Measurements from ENCODE around the gene SRD5A2.

SRD5A2 gene

GRCh38 chr2:31580321-31581117, at the start of gene SRD5A2:
Gene SRD5A2 (minus strand): TSS chr2:31580938. CDS start chr2:31580900, 38 bp downstream.
- Mint-ChIP-seq H3K4me1 (ENCODE audit: low read depth) (no peaks in the 10 kb centered on the region), H3K9me3 (no peaks in the 10 kb centered on the region), H3K4me3 (no peak within 1 kb of the TSS), H3K36me3 (ENCODE audit: low read depth) (no peaks in the 10 kb centered on the region), H3K27me3 (ENCODE audit: low read depth) (peaks cover 32% of the 10 kb centered on the region), H3K27ac (no peak within 1 kb of the TSS)
- no peak for DNase-seq (ENCODE audit: low spot score)

GRCh38 chr2:31606509-31606908, 25.8 kb upstream of the SRD5A2 start:
- no peaks in the 10 kb centered on the region for H3K4me1 Mint-ChIP-seq (ENCODE audit: low read depth)
- no peak overlapping the region for H3K4me3 Mint-ChIP-seq
- no peaks in the 10 kb centered on the region for H3K36me3 Mint-ChIP-seq (ENCODE audit: low read depth)
- H3K27ac Mint-ChIP-seq: no peak overlapping the region
- H3K27me3 Mint-ChIP-seq (ENCODE audit: low read depth): no peaks in the 10 kb centered on the region
- peaks cover 7% of the 10 kb centered on the region for H3K9me3 Mint-ChIP-seq
- DNase-seq (ENCODE audit: low spot score): no peak

GRCh38 chr2:31598694-31599093, 18.0 kb upstream of the SRD5A2 start:
- Mint-ChIP-seq H3K27ac (no peak overlapping the region), H3K4me3 (no peak overlapping the region), H3K36me3 (ENCODE audit: low read depth) (no peaks in the 10 kb centered on the region), H3K27me3 (ENCODE audit: low read depth) (no peaks in the 10 kb centered on the region), H3K9me3 (peaks cover 34% of the 10 kb centered on the region), H3K4me1 (ENCODE audit: low read depth) (no peaks in the 10 kb centered on the region)
- DNase-seq (ENCODE audit: low spot score): no peak

GRCh38 chr2:31586230-31586629, 5.5 kb upstream of the SRD5A2 start:
- H3K27me3 Mint-ChIP-seq (ENCODE audit: low read depth): peaks cover 16% of the 10 kb centered on the region
- no peaks in the 10 kb centered on the region for H3K9me3 Mint-ChIP-seq
- no peaks in the 10 kb centered on the region for H3K4me1 Mint-ChIP-seq (ENCODE audit: low read depth)
- H3K4me3 Mint-ChIP-seq: no peak overlapping the region
- H3K36me3 Mint-ChIP-seq (ENCODE audit: low read depth): no peaks in the 10 kb centered on the region
- no peak overlapping the region for H3K27ac Mint-ChIP-seq
- no peak for DNase-seq (ENCODE audit: low spot score)

GRCh38 chr2:31581124-31581795, 522 bp upstream of the SRD5A2 start:
- no peaks in the 10 kb centered on the region for H3K9me3 Mint-ChIP-seq
- H3K27me3 Mint-ChIP-seq (ENCODE audit: low read depth): peaks cover 32% of the 10 kb centered on the region
- no peak overlapping the region for H3K4me3 Mint-ChIP-seq
- DNase-seq (ENCODE audit: low spot score): no peak
- no peaks in the 10 kb centered on the region for H3K4me1 Mint-ChIP-seq (ENCODE audit: low read depth)
- H3K36me3 Mint-ChIP-seq (ENCODE audit: low read depth): no peaks in the 10 kb centered on the region
- H3K27ac Mint-ChIP-seq: no peak overlapping the region

- no peaks in the 10 kb centered on the region for H3K4me1 Mint-ChIP-seq (ENCODE audit: low read depth)
- peaks cover 32% of the 10 kb centered on the region for H3K27me3 Mint-ChIP-seq (ENCODE audit: low read depth)
- no peak for DNase-seq (ENCODE audit: low spot score)
- no peaks in the 10 kb centered on the region for H3K9me3 Mint-ChIP-seq
- no peak overlapping the region for H3K4me3 Mint-ChIP-seq
- no peaks in the 10 kb centered on the region for H3K36me3 Mint-ChIP-seq (ENCODE audit: low read depth)
- no peak overlapping the region for H3K27ac Mint-ChIP-seq
These were observed 780 bp downstream of the SRD5A2 start for GRCh38 chr2:31579996-31580320.

- Mint-ChIP-seq H3K4me3 (no peak overlapping the region), H3K4me1 (ENCODE audit: low read depth) (no peaks in the 10 kb centered on the region), H3K27ac (no peak overlapping the region), H3K9me3 (no peaks in the 10 kb centered on the region), H3K36me3 (ENCODE audit: low read depth) (no peaks in the 10 kb centered on the region), H3K27me3 (ENCODE audit: low read depth) (peaks cover 32% of the 10 kb centered on the region)
- DNase-seq (ENCODE audit: low spot score): no peak
These were observed 2.4 kb downstream of the SRD5A2 start for GRCh38 chr2:31578316-31578715.

- H3K27me3 Mint-ChIP-seq (ENCODE audit: low read depth): peaks cover 25% of the 10 kb centered on the region
- no peaks in the 10 kb centered on the region for H3K4me1 Mint-ChIP-seq (ENCODE audit: low read depth)
- H3K4me3 Mint-ChIP-seq: no peak overlapping the region
- H3K36me3 Mint-ChIP-seq (ENCODE audit: low read depth): no peaks in the 10 kb centered on the region
- H3K27ac Mint-ChIP-seq: no peak overlapping the region
- DNase-seq (ENCODE audit: low spot score): no peak
- peaks cover 4% of the 10 kb centered on the region for H3K9me3 Mint-ChIP-seq
These were observed 3.6 kb downstream of the SRD5A2 start for GRCh38 chr2:31577143-31577542.

- Mint-ChIP-seq H3K4me3 (no peak overlapping the region), H3K4me1 (ENCODE audit: low read depth) (no peaks in the 10 kb centered on the region), H3K27me3 (ENCODE audit: low read depth) (no peaks in the 10 kb centered on the region)
These were observed 12.0 kb downstream of the SRD5A2 start for GRCh38 chr2:31568585-31569201.

GRCh38 chr2:31567679-31568078, 13.1 kb downstream of the SRD5A2 start:
- Mint-ChIP-seq H3K4me3 (no peak overlapping the region), H3K27me3 (ENCODE audit: low read depth) (no peaks in the 10 kb centered on the region), H3K9me3 (peaks cover 14% of the 10 kb centered on the region), H3K27ac (no peak overlapping the region), H3K36me3 (ENCODE audit: low read depth) (no peaks in the 10 kb centered on the region), H3K4me1 (ENCODE audit: low read depth) (no peaks in the 10 kb centered on the region)
- no peak for DNase-seq (ENCODE audit: low spot score)

More at GRCh38 chr2:31568585-31569201, 12.0 kb downstream of the SRD5A2 start:
- DNase-seq (ENCODE audit: low spot score): no peak
- Mint-ChIP-seq H3K27ac (no peak overlapping the region), H3K9me3 (peaks cover 14% of the 10 kb centered on the region), H3K36me3 (ENCODE audit: low read depth) (no peaks in the 10 kb centered on the region)

- Mint-ChIP-seq H3K4me1 (ENCODE audit: low read depth) (no peaks in the 10 kb centered on the region), H3K27me3 (ENCODE audit: low read depth) (no peaks in the 10 kb centered on the region), H3K27ac (no peak overlapping the region), H3K4me3 (no peak overlapping the region), H3K9me3 (no peaks in the 10 kb centered on the region), H3K36me3 (ENCODE audit: low read depth) (no peaks in the 10 kb centered on the region)
- no peak for DNase-seq (ENCODE audit: low spot score)
These were observed 17.4 kb downstream of the SRD5A2 start for GRCh38 chr2:31563273-31563839.

GRCh38 chr2:31561823-31562222, 18.9 kb downstream of the SRD5A2 start:
- Mint-ChIP-seq H3K27me3 (ENCODE audit: low read depth) (no peaks in the 10 kb centered on the region), H3K4me3 (no peak overlapping the region), H3K36me3 (ENCODE audit: low read depth) (no peaks in the 10 kb centered on the region), H3K27ac (no peak overlapping the region), H3K9me3 (no peaks in the 10 kb centered on the region), H3K4me1 (ENCODE audit: low read depth) (no peaks in the 10 kb centered on the region)
- no peak for DNase-seq (ENCODE audit: low spot score)

- no peaks in the 10 kb centered on the region for H3K36me3 Mint-ChIP-seq (ENCODE audit: low read depth)
- H3K27me3 Mint-ChIP-seq (ENCODE audit: low read depth): no peaks in the 10 kb centered on the region
- no peak for DNase-seq (ENCODE audit: low spot score)
- no peaks in the 10 kb centered on the region for H3K4me1 Mint-ChIP-seq (ENCODE audit: low read depth)
- no peaks in the 10 kb centered on the region for H3K9me3 Mint-ChIP-seq
- H3K4me3 Mint-ChIP-seq: no peak overlapping the region
- H3K27ac Mint-ChIP-seq: no peak overlapping the region
These were observed 22.1 kb downstream of the SRD5A2 start for GRCh38 chr2:31558401-31559295.

Data from T-helper 2 cell treated with Interferon-gamma antibody and Interleukin-4, amounts not matched to agents 5 μg/mL and 100 μg/mL, for 36 hours (primary cell).